SK-N-SH treated with all-trans-retinoic acid at 6 μM for 48 hours (cell line): ENCODE data around the gene SPATA1.

ENCODE experiments used
- ATAC-seq: fragments of 200-7000 bp; cut with Tn5 transposase; 3 replicates; pipeline ENCODE4 v1.9.1; 2020; ENCODE audit warnings: mild to moderate bottlenecking, moderate library complexity
- ARNTL ChIP-seq: fragments of 450-650 bp; formaldehyde crosslinking; IDR thresholded peaks from 2 replicates; pipeline ENCODE4 v1.5.0; 2020; ENCODE audit warnings: low read depth, mild to moderate bottlenecking, moderate library complexity, borderline replicate concordance
- BACH2 ChIP-seq: fragments of 250-450 bp; sonication (Bioruptor Pico); IDR thresholded peaks from 2 replicates; pipeline ENCODE4 v1.9.0; 2021; ENCODE audit warnings: mild to moderate bottlenecking, borderline replicate concordance
- CSDC2 ChIP-seq: fragments of 250-450 bp; sonication (Bioruptor Pico); IDR thresholded peaks from 2 replicates; pipeline ENCODE4 v1.5.0; 2020; ENCODE audit warnings: mild to moderate bottlenecking, moderate library complexity
- ESRRG ChIP-seq: fragments of 250-450 bp; sonication (Bioruptor Pico); IDR thresholded peaks from 2 replicates; pipeline ENCODE4 v1.6.1; 2021; ENCODE audit warnings: mild to moderate bottlenecking
- GLIS3 ChIP-seq: fragments of 250-450 bp; sonication (Bioruptor Pico); IDR thresholded peaks from 2 replicates; pipeline ENCODE4 v1.5.0; 2020; ENCODE audit warnings: mild to moderate bottlenecking, moderate library complexity
- ISL1 ChIP-seq: fragments of 250-450 bp; sonication (Bioruptor Pico); IDR thresholded peaks from 2 replicates; pipeline ENCODE4 v2.1.2; 2022; ENCODE audit warnings: mild to moderate bottlenecking, moderate library complexity
- OSR1 ChIP-seq: fragments of 250-450 bp; sonication (Bioruptor Pico); IDR thresholded peaks from 2 replicates; pipeline ENCODE4 v1.8.0; 2022; ENCODE audit warnings: moderate library complexity, mild to moderate bottlenecking, inconsistent platforms
- POU6F1 ChIP-seq: fragments of 250-450 bp; sonication (Bioruptor Pico); IDR thresholded peaks from 2 replicates; pipeline ENCODE4 v1.8.0; 2021; ENCODE audit warnings: low read depth, mild to moderate bottlenecking, moderate library complexity, borderline replicate concordance
- RARB ChIP-seq: fragments of 250-450 bp; sonication (Bioruptor Pico); IDR thresholded peaks from 2 replicates; pipeline ENCODE4 v1.8.0; 2021; ENCODE audit warnings: mild to moderate bottlenecking, moderate library complexity
- SNAI2 ChIP-seq: fragments of 250-450 bp; sonication (Bioruptor Pico); IDR thresholded peaks from 2 replicates; pipeline ENCODE4 v1.5.0; 2020; ENCODE audit warnings: mild to moderate bottlenecking, moderate library complexity
- TCF4 ChIP-seq: fragments of 250-450 bp; sonication (Bioruptor Pico); IDR thresholded peaks from 2 replicates; pipeline ENCODE4 v1.8.0; 2021; ENCODE audit warnings: mild to moderate bottlenecking, moderate library complexity, borderline replicate concordance
- TOX ChIP-seq: fragments of 250-450 bp; sonication (Bioruptor Pico); IDR thresholded peaks from 2 replicates; pipeline ENCODE4 v1.8.0; 2021; ENCODE audit warnings: mild to moderate bottlenecking, moderate library complexity, borderline replicate concordance
- TSHZ2 ChIP-seq: fragments of 250-450 bp; sonication (Bioruptor Pico); IDR thresholded peaks from 2 replicates; pipeline ENCODE4 v1.5.0; 2020; ENCODE audit warnings: mild to moderate bottlenecking, moderate library complexity
- ZC3H10 ChIP-seq: fragments of 250-450 bp; sonication (Bioruptor Pico); IDR thresholded peaks from 2 replicates; pipeline ENCODE4 v1.5.1; 2021; ENCODE audit warnings: mild to moderate bottlenecking, moderate library complexity
- ZFP3 ChIP-seq: fragments of 250-450 bp; sonication (Bioruptor Pico); IDR thresholded peaks from 2 replicates; pipeline ENCODE4 v1.5.0; 2020; ENCODE audit warnings: mild to moderate bottlenecking, moderate library complexity
- ZFP30 ChIP-seq: fragments of 450-650 bp; formaldehyde crosslinking; IDR thresholded peaks from 2 replicates; pipeline ENCODE4 v1.5.0; 2022; ENCODE audit warnings: mild to moderate bottlenecking, moderate library complexity
- ZNF565 ChIP-seq: fragments of 450-650 bp; formaldehyde crosslinking; conservative IDR thresholded peaks from 2 replicates; pipeline ENCODE4 v1.5.0; 2020; ENCODE audit warnings: low read depth, mild to moderate bottlenecking, moderate library complexity
- ZNF70 ChIP-seq: fragments of 450-650 bp; formaldehyde crosslinking; IDR thresholded peaks from 2 replicates; pipeline ENCODE4 v1.5.0; 2020; ENCODE audit warnings: mild to moderate bottlenecking, moderate library complexity
- ZNF8 ChIP-seq: fragments of 450-650 bp; formaldehyde crosslinking; IDR thresholded peaks from 2 replicates; pipeline ENCODE4 v1.5.0; 2020; ENCODE audit warnings: mild to moderate bottlenecking, moderate library complexity
- TF ChIP-seq, protein P1 (sequence below): fragments of 250-450 bp; sonication (Bioruptor Pico); IDR thresholded peaks from 2 replicates; pipeline ENCODE4 v1.5.1; 2020; ENCODE audit warnings: low read depth, mild to moderate bottlenecking, moderate library complexity
- TF ChIP-seq, protein P2 (sequence below): fragments of 250-450 bp; sonication (Bioruptor Pico); IDR thresholded peaks from 2 replicates; pipeline ENCODE4 v1.8.0; 2020; ENCODE audit warnings: mild to moderate bottlenecking, moderate library complexity, borderline replicate concordance
- TF ChIP-seq, protein P3 (sequence below): fragments of 250-450 bp; sonication (Bioruptor Pico); IDR thresholded peaks from 2 replicates; pipeline ENCODE4 v1.5.1; 2021; ENCODE audit warnings: mild to moderate bottlenecking, moderate library complexity

Gene SPATA1

DNA sequence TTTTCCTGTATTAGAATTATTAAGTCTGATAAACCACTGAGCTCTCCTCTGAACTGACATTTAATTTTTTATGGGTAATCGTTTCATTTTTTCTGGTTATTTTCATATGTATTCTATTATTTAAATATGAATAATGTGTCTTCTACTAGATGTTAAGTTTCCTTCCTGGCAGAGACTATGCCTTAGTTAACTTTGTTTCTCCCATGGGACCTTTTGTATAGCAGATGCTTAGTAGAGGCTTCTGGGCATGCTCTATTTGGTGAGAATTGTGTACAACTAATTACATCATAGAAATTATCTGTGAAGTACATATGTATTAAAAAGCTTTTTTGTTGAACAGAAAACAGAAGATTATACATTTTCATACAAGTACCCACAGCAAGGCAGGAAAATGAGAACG, 44.6 kb downstream of the SPATA1 start:
- TF ChIP-seq ZC3H10 (CRISPR knock-in tag) (no peak), SNAI2 (CRISPR knock-in tag) (no peak), TOX (no peak), TSHZ2 (CRISPR knock-in tag) (no peak), GLIS3 (CRISPR knock-in tag) (no peak), BACH2 (CRISPR knock-in tag) (no peak), TCF4 (no peak), ZNF8 (CRISPR knock-in tag) (no peak), ZFP3 (CRISPR knock-in tag) (no peak), CSDC2 (CRISPR knock-in tag) (no peak), ESRRG (CRISPR knock-in tag) (no peak), ARNTL (CRISPR knock-in tag) (no peak), OSR1 (CRISPR knock-in tag) (no peak), ZNF70 (CRISPR knock-in tag) (no peak), ISL1 (no peak)
- TF ChIP-seq, protein P1, sequence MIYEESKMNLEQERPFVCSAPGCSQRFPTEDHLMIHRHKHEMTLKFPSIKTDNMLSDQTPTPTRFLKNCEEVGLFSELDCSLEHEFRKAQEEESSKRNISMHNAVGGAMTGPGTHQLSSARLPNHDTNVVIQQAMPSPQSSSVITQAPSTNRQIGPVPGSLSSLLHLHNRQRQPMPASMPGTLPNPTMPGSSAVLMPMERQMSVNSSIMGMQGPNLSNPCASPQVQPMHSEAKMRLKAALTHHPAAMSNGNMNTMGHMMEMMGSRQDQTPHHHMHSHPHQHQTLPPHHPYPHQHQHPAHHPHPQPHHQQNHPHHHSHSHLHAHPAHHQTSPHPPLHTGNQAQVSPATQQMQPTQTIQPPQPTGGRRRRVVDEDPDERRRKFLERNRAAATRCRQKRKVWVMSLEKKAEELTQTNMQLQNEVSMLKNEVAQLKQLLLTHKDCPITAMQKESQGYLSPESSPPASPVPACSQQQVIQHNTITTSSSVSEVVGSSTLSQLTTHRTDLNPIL, result no peak
- TF ChIP-seq, protein P2, sequence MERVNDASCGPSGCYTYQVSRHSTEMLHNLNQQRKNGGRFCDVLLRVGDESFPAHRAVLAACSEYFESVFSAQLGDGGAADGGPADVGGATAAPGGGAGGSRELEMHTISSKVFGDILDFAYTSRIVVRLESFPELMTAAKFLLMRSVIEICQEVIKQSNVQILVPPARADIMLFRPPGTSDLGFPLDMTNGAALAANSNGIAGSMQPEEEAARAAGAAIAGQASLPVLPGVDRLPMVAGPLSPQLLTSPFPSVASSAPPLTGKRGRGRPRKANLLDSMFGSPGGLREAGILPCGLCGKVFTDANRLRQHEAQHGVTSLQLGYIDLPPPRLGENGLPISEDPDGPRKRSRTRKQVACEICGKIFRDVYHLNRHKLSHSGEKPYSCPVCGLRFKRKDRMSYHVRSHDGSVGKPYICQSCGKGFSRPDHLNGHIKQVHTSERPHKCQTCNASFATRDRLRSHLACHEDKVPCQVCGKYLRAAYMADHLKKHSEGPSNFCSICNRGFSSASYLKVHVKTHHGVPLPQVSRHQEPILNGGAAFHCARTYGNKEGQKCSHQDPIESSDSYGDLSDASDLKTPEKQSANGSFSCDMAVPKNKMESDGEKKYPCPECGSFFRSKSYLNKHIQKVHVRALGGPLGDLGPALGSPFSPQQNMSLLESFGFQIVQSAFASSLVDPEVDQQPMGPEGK, result no peak
- TF ChIP-seq, protein P3, sequence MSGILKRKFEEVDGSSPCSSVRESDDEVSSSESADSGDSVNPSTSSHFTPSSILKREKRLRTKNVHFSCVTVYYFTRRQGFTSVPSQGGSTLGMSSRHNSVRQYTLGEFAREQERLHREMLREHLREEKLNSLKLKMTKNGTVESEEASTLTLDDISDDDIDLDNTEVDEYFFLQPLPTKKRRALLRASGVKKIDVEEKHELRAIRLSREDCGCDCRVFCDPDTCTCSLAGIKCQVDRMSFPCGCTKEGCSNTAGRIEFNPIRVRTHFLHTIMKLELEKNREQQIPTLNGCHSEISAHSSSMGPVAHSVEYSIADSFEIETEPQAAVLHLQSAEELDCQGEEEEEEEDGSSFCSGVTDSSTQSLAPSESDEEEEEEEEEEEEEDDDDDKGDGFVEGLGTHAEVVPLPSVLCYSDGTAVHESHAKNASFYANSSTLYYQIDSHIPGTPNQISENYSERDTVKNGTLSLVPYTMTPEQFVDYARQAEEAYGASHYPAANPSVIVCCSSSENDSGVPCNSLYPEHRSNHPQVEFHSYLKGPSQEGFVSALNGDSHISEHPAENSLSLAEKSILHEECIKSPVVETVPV, result no peak
- ATAC-seq, result no peak

DNA sequence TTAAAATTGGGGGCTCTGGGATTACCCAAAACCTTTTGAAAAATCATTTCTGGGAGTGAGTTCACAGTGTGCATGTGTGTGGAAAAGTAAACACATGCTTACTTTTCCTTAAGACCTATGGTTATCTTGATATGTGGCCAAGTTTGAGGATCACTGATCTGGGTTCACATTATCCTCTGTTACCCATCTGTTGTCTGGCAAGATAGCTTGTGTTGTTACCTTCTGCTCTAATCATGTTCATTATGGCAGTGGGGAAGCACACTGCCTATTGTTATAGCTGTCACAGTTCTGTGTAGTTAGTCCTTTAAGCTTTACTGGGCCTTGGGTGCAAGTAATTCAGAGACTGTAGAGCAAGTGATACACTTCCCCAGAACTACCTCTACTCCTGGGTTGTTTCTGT, 63.0 kb downstream of the SPATA1 start:
- no peak for TF ChIP-seq ZFP30 (CRISPR knock-in tag)
- TF ChIP-seq ZNF70 (CRISPR knock-in tag), result no peak
- no peak for TF ChIP-seq ZNF565 (CRISPR knock-in tag)
- TF ChIP-seq SNAI2 (CRISPR knock-in tag), result no peak
- TF ChIP-seq OSR1 (CRISPR knock-in tag), result no peak
- TF ChIP-seq, protein P2, result no peak
- TF ChIP-seq TOX, result no peak
- no peak for TF ChIP-seq ZNF8 (CRISPR knock-in tag)
- TF ChIP-seq TSHZ2 (CRISPR knock-in tag), result no peak
- TF ChIP-seq RARB (CRISPR knock-in tag), result no peak
- TF ChIP-seq TCF4, result no peak
- TF ChIP-seq ESRRG (CRISPR knock-in tag), result no peak
- no peak for TF ChIP-seq GLIS3 (CRISPR knock-in tag)
- TF ChIP-seq, protein P1, result no peak
- no peak for TF ChIP-seq POU6F1 (CRISPR knock-in tag)
- no peak for ATAC-seq
